MCF 10A (cell line): Measurements from ENCODE around the gene AGAP1. TPM values are rescaled to one million over a fixed set of nuclear protein-coding genes. Genes with fewer than 3 reads are reported as not detected.

Source experiments
- BruUV-seq: library from RNA; stranded (reverse); fragments of 400-500 nt; replicated peaks from 2 replicates; lab custom pipeline; 2021; lab: Mats Ljungman, UMichigan
- CTCF ChIA-PET: fragments of 300-600 bp; sonication (Branson Sonifier 250); formaldehyde crosslinking; extraction: SDS; loops from one replicate; lab custom pipeline; 2021; ENCODE audit warnings: antibody characterized with exemption, inconsistent platforms; lab: Yijun Ruan, JAX
- POLR2A ChIA-PET: fragments of 300-600, 350-650 bp; sonication (Branson Sonifier 250); formaldehyde crosslinking; extraction: SDS; loops from one replicate; lab custom pipeline; 2020; ENCODE audit warnings: antibody characterized with exemption, inconsistent platforms; lab: Yijun Ruan, JAX
- DNase-seq: peaks from one replicate; pipeline ENCODE4 v3.0.0-alpha.2; 2018; ENCODE audit not compliant: unreplicated experiment
- H3K27ac Mint-ChIP-seq: one replicate; pipeline ENCODE4 v1.8.0; 2022; ENCODE audit warnings: mild to moderate bottlenecking, low read depth, mixed read lengths; ENCODE audit not compliant: unreplicated experiment
- H3K27me3 Mint-ChIP-seq: one replicate; pipeline ENCODE4 v1.8.0; 2022; ENCODE audit warnings: mixed read lengths; ENCODE audit not compliant: insufficient read depth, unreplicated experiment
- H3K36me3 Mint-ChIP-seq: one replicate; pipeline ENCODE4 v1.8.0; 2022; ENCODE audit warnings: mild to moderate bottlenecking, moderate library complexity, mixed read lengths; ENCODE audit not compliant: insufficient read depth, unreplicated experiment
- H3K4me1 Mint-ChIP-seq: one replicate; pipeline ENCODE4 v1.8.0; 2022; ENCODE audit warnings: mixed read lengths; ENCODE audit not compliant: insufficient read depth, unreplicated experiment
- H3K4me3 Mint-ChIP-seq: one replicate; pipeline ENCODE4 v1.8.0; 2022; ENCODE audit warnings: mild to moderate bottlenecking, moderate library complexity, mixed read lengths; ENCODE audit not compliant: unreplicated experiment
- H3K9me3 Mint-ChIP-seq: one replicate; pipeline ENCODE4 v1.8.0; 2022; ENCODE audit warnings: mixed read lengths; ENCODE audit not compliant: unreplicated experiment
- CTCF ChIP-seq: fragments of 200-600 bp; IDR thresholded peaks from one replicate; pipeline ENCODE4 v1.8.0; 2022; ENCODE audit warnings: antibody characterized with exemption, mild to moderate bottlenecking; ENCODE audit not compliant: unreplicated experiment
- intact Hi-C: fragments of 100-400 bp; cut with micrococcal nuclease; formaldehyde crosslinking; loops from 2 replicates; pipeline ENCODE4 v1.14.1; 2022
- total RNA-seq: library from RNA; stranded (reverse); gene quantifications from 2 replicates; pipeline ENCODE4 v1.2.3, GENCODE V29; 2022

Gene AGAP1
- total RNA-seq, 1 experiment from 2014 or later, result 41.3 TPM

GRCh38 chr2:236156860-236157194, 663.0 kb downstream of the AGAP1 start:
- ChIA-PET CTCF (interaction anchor here (0.7 kb wide), 1 partner anchor 1618 kb away, joined by 3 read pairs; no protein-coding TSS in a partner anchor), POLR2A (no interaction called here)
- no peaks in the 10 kb centered on the region for H3K27me3 Mint-ChIP-seq
- BruUV-seq, result no TSS peak
- no peak for TF ChIP-seq CTCF
- intact Hi-C loops, result no loop called here
- no peak for DNase-seq
- H3K4me1 Mint-ChIP-seq, result peaks cover 2% of the 10 kb centered on the region
- H3K27ac Mint-ChIP-seq, result no peak overlapping the region
- H3K4me3 Mint-ChIP-seq, result no peak overlapping the region
- no peaks in the 10 kb centered on the region for H3K9me3 Mint-ChIP-seq
- H3K36me3 Mint-ChIP-seq, result peaks cover 5% of the 10 kb centered on the region

DNA sequence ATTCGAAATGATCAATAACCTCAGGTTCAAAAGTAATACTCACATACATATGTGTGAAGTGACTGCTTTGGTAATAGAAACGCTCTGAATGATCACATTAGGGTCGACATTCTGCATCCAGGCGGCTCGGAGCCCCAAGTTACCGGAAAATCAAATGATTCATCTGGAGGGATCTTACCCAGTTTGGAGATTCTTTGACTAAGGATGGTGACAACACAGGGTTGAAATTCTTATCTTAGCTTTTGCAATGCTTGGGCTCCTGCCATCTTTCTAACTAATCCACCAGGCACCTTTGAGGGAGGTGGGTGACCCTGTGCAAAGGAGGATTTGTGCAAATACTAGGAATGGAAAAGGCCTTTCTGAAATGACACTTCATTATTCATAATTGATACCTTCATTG, 663.5 kb downstream of the AGAP1 start:
- no peak overlapping the region for H3K27ac Mint-ChIP-seq
- peaks cover 6% of the 10 kb centered on the region for H3K36me3 Mint-ChIP-seq
- no peaks in the 10 kb centered on the region for H3K9me3 Mint-ChIP-seq
- no peaks in the 10 kb centered on the region for H3K27me3 Mint-ChIP-seq
- no peak for DNase-seq
- CTCF ChIA-PET, result no interaction called here
- no peak overlapping the region for H3K4me3 Mint-ChIP-seq
- intact Hi-C loops, result no loop called here
- H3K4me1 Mint-ChIP-seq, result peaks cover 6% of the 10 kb centered on the region
- POLR2A ChIA-PET, result no interaction called here
- no peak for TF ChIP-seq CTCF
- BruUV-seq, result no TSS peak

GRCh38 chr2:236157815-236158498, 664.1 kb downstream of the AGAP1 start:
- no peaks in the 10 kb centered on the region for H3K27me3 Mint-ChIP-seq
- intact Hi-C loops, result no loop called here
- TF ChIP-seq CTCF, result no peak
- CTCF ChIA-PET, result interaction anchor here (0.6 kb wide), 1 partner anchor 204 kb away, joined by 3 read pairs; no protein-coding TSS in a partner anchor
- no peak overlapping the region for H3K27ac Mint-ChIP-seq
- POLR2A ChIA-PET, result no interaction called here
- no peaks in the 10 kb centered on the region for H3K9me3 Mint-ChIP-seq
- H3K4me3 Mint-ChIP-seq, result no peak overlapping the region
- DNase-seq, result no peak
- peaks cover 6% of the 10 kb centered on the region for H3K36me3 Mint-ChIP-seq
- H3K4me1 Mint-ChIP-seq, result peaks cover 6% of the 10 kb centered on the region
- no TSS peak for BruUV-seq

DNA sequence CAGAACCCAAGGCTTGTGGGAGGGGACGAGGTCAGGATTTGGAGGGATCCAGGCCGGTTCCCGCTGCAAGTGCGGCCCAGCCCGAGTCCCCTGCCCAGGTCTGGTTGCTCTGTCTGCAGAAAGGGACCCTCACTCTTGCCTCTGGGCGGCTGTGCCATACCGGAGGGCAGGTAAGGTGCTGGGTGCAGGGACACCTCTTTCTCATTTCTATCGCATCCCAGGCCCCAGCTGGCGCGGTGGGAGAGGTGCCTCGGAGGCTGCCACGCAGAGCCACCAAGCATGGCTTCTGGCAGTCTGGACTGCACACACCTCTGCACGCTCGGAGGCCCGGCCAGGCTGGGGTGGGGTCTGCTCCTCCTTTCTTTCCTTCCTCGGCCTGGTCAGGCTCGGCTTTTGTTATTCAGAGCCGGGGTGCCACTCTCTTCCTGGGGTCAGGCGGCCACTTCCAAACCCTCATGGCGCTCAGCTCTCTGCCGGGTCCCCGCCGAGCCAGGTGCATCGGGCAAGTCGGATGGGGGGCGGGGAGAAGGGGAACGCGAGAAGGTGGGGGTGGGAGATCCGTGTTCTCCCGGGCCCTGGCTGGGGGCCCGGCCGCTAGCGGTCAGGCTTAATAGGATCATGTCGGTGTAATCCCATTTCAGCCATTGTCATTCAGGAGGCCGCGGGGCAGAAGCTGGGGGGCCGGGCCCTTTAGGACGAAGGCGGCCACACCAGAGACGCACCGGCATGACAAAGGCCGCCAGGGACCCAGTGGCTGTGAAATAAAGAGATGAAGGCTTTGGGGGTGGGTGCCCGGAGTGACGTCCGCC, 665.3 kb downstream of the AGAP1 start:
- intact Hi-C loops, result no loop called here
- Mint-ChIP-seq H3K4me1 (peaks cover 6% of the 10 kb centered on the region), H3K9me3 (no peaks in the 10 kb centered on the region), H3K4me3 (no peak overlapping the region), H3K27me3 (no peaks in the 10 kb centered on the region), H3K27ac (no peak overlapping the region), H3K36me3 (peaks cover 6% of the 10 kb centered on the region)
- BruUV-seq, result no TSS peak
- CTCF ChIA-PET, result interaction anchor here (0.6 kb wide), 1 partner anchor 19 kb away, joined by 3 read pairs; no protein-coding TSS in a partner anchor
- DNase-seq, result no peak
- no peak for TF ChIP-seq CTCF
- POLR2A ChIA-PET, result interaction anchor here (0.8 kb wide), 1 partner anchor 12 kb away, joined by 3 read pairs; no protein-coding TSS in a partner anchor
